Prostate gland (tissue), 2 donors: ENCODE measurements around the gene SLC38A8.

Experiments used
- POLR2A ChIP-seq: fragments of 450-650 bp; IDR thresholded peaks from one replicate; pipeline ENCODE4 v1.6.1; 2016; ENCODE audit warnings: antibody characterized with exemption, mild to moderate bottlenecking
- POLR2AphosphoS5 ChIP-seq: sonication (generic); formaldehyde crosslinking; IDR thresholded peaks from one replicate; pipeline ENCODE4 v1.6.1; 2017; ENCODE audit warnings: antibody characterized with exemption
- TF ChIP-seq, protein P1 (sequence below), 4 experiments: fragments of 200-600 bp in 2 of 4; fragments of 450-650 bp in 2 of 4; sonication (generic) in 2 of 4; IDR thresholded peaks; 1 replicate in 3 of 4; 2 replicates in 1 of 4; pipeline ENCODE4 v1.5.1; 2016 to 2019; ENCODE audit warnings: antibody characterized with exemption in 4 of 4, mild to moderate bottlenecking in 2 of 4, moderate library complexity in 2 of 4

DNA sequence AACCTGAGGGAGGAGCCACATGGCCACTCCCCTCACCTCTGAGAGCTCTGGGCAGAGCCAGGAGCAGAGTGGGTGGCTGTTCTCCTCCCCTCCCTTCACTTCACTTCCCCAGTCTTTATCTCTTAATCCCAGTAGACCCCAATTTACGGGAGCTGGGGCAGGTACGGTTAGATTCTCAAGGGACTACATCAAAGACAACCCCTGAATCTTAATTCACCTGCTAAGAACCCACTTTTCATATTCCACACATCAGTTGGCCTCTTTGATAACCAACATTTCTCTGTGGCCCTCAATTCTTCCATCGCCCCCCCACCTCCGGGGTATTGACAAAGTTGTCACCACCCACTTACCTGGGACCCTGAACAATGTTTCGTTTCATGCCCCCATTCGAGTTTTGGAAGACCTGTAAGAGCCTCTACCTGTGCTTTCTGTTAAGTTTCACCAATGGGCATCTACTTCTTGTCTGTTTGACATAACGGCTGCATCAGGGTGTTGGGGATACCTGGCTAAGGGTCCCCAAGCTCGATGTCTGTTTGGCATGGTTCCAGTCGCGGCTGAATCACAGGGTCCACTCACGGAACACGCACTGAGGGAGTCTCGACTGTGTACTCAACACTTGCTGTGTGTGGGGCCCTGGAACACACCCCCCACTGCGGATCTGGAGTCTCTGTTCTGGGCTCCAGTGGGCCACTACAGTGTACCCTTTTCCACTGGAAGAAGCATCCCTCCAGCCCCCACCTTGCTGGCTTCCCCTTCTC is 27.8 kb downstream of the SLC38A8 start:
- TF ChIP-seq POLR2A (no peak), POLR2AphosphoS5 (no peak)
- TF ChIP-seq, protein P1, sequence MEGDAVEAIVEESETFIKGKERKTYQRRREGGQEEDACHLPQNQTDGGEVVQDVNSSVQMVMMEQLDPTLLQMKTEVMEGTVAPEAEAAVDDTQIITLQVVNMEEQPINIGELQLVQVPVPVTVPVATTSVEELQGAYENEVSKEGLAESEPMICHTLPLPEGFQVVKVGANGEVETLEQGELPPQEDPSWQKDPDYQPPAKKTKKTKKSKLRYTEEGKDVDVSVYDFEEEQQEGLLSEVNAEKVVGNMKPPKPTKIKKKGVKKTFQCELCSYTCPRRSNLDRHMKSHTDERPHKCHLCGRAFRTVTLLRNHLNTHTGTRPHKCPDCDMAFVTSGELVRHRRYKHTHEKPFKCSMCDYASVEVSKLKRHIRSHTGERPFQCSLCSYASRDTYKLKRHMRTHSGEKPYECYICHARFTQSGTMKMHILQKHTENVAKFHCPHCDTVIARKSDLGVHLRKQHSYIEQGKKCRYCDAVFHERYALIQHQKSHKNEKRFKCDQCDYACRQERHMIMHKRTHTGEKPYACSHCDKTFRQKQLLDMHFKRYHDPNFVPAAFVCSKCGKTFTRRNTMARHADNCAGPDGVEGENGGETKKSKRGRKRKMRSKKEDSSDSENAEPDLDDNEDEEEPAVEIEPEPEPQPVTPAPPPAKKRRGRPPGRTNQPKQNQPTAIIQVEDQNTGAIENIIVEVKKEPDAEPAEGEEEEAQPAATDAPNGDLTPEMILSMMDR (IDR thresholded peaks at IDR 0.05) = no peak
